GM19023 (cell line): Measurements from ENCODE around the gene EXOC7.
"Not testable (repeated sequence)": the region's sequence is repeated elsewhere in the genome, so short reads cannot be mapped to it uniquely, and the experiment has no call there.

Source experiments
- ATAC-seq: cut with Tn5 transposase; IDR thresholded peaks from one replicate; pipeline ENCODE4 v1.9.1; 2021; ENCODE audit warnings: mild to moderate bottlenecking, moderate library complexity; ENCODE audit not compliant: unreplicated experiment

EXOC7 gene

GRCh38 chr17:76089680-76090516 lies 13.7 kb downstream of the EXOC7 start:
- ATAC-seq: no peak

GRCh38 chr17:76088868-76089576 lies 14.6 kb downstream of the EXOC7 start:
- no peak for ATAC-seq

GRCh38 chr17:76088041-76088867 lies 15.3 kb downstream of the EXOC7 start:
- ATAC-seq: no peak

- ATAC-seq: no peak
These were observed 16.1 kb downstream of the EXOC7 start for GRCh38 chr17:76087531-76087930.

DNA sequence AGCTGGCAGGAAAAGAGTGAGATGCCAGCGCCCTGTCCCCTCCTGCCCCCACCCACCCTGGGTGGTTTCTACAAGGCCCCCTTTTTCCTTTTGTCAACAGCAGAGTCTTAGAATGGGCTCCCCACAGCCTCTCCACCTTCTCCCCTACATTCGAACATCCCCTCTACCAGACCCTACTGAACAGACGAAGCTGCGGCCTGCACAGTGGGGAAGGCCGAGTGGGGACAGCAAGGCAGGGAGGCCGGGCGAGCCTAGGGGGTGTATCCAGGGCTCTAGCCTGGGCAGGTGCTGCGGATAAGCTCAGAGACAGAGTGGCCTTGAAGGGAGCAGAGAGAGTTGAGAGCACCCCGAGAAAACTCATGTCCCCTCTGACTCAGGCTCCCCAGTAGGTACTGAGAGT lies 17.2 kb downstream of the EXOC7 start:
- ATAC-seq: no peak

DNA sequence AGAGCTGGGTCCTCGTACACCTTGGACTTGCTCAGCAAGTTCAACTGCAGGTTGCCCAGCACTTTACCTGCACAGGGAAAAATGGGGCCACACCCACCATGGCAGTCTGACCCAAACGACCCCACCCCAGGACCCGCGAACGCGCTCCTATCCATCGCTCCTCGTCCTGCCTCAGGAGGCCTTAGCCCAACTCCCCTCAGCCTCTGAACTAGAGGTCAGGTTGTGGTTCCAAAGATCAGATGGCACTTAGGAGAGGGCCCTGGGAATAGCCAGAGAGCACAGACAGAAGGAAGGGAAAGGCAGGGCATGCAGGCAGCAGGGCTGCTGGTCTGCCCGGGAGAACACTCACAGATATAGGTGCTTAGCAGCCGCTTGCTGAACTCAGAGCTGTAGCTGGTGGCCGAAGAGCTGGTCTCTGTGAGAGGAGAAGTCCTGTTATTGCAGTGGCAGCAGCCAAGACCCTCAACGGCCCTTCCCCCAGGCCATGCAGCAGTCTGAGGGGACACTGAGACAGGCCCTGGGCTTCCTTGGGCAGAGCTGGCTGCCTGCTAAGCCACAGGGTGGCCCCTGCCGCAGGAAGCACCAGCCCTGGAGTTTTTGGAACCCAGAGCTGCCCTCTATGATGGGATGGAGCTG lies 17.7 kb downstream of the EXOC7 start:
- no peak for ATAC-seq

DNA sequence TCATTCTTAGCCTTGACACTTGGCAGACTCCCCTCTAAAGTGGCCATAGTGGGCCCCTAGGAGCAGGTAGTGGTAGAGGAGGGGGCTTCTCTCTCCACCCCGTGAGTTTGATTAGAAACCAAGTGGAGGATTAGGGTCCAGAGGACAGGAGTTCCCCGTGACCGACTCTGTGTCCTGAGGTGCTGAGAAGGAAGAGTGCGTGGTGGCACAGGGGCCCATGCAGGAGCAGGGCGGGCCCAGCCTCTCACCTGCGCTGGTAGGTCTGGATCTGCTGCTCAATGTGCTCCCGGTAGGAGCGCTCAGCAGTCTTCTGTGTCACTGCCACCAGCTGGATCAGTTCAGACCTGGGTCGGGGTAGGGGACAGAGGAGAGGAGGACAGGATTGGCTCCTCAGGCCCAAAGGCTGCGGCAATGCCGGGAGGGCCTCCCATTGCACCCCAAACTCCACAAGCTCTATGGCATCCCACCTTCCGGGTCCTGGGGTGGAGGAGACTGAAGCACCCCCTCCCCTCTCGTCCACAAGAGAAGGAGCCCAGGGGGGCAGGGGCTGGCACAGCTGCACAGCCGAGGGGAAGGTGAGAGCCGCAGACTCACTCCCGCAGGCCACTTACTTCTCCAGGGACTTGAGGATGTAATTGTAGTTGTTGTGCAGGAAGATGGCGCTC lies 18.4 kb downstream of the EXOC7 start:
- ATAC-seq: no peak

- no peak for ATAC-seq
These were observed 19.9 kb downstream of the EXOC7 start for GRCh38 chr17:76083536-76084182.

DNA sequence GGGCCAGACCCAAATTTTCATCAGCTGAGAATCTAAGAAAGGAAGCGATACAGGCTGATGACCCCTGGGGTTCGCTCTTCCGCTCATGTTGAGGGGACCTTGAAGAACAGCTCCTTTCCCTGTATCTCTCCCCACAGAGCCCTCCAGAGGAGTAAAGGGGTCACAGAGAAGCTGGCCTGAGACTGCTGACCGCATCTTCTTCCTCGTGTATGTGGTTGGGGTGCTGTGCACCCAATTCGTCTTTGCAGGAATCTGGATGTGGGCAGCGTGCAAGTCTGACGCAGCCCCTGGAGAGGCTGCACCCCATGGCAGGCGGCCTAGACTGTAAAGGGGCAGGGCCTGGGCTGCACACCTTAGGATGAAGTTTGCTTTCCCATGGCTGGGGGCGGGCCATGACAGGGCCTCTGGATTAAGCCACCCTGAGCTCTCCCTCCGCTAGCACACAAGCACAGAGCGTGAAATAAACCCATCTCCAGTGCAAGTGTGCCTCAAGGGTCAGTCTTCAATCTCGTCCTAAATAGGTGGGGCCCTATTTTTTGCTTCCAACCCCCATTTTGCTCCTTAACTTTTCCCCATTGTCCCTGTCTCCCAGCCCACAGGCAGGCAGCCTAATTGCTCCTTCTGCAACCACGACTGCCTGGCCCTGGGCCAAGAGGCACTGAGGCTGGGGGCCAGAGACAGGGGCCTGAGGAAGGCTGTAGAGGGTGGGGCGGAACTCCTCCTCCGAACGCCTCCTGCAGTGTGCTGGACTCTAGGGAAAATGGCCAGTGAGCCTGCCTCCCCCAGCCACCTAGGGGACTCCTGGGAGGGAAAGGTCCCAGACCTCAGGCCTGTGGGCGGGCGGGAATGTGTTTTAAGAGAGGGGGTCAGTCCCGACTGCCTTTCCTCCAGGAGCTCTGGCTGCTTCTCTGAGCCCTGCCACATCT lies 21.0 kb downstream of the EXOC7 start:
- ATAC-seq: no peak

DNA sequence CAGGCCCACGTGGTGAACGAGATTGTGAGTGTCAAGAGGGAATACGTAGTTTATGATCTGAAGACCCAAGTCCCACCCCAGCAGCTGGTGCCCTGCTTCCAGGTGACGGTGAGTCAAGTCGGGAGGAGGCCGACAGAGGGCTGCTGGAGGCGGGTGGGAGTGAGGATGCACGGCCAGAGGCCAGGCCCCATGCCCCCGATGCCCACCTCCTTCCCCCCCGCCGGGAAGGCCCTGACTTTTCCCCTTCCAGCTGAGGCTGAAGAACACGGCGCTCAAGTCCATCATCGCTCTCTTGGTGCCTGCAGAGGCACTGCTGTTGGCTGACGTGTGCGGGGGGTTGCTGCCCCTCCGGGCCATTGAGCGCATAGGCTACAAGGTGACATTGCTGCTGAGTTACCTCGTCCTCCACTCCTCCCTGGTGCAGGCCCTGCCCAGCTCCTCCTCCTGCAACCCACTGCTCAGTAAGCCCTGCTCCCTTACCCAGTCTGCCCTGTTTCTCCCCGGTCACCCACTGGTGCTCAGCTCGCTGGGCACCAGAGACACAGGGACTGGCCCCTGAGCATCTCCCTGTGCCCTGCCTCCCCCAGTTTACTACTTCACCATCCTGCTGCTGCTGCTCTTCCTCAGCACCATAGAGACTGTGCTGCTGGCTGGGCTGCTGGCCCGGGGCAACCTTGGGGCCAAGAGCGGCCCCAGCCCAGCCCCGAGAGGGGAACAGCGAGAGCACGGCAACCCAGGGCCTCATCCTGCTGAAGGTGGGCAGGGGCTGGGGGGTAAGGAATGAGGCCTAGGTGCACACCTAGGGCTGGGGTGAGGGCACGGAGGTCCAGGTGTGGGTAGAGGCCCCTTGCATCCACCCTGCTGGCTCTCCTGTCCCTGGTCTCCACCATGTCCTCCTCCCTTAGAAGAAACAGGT lies 22.0 kb downstream of the EXOC7 start:
- ATAC-seq: no peak

DNA sequence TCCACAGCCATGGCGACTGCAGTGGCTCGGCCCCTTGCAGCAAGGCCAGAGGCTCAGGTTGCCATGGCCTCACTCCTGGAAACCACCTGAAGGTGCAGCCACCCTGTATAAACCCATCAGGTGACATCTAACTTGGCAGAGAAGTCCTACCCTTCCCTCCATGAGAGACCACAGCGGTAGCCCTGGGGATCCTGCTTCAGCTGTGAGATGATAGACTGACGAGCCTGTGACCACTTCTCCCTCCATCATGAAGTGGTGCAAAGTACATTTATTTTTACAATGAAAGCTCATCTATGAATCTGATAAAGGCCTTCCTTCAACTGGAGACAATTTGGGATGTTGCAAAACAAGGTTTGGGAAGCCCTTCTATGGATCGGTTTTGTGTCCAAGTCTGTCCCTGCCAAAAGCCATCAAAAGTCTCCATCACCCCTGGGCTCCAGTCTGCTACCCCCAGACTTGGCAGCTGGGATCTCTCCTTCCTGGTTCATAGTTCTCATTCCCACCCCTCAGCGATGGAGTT lies 22.8 kb downstream of the EXOC7 start:
- ATAC-seq: no peak

DNA sequence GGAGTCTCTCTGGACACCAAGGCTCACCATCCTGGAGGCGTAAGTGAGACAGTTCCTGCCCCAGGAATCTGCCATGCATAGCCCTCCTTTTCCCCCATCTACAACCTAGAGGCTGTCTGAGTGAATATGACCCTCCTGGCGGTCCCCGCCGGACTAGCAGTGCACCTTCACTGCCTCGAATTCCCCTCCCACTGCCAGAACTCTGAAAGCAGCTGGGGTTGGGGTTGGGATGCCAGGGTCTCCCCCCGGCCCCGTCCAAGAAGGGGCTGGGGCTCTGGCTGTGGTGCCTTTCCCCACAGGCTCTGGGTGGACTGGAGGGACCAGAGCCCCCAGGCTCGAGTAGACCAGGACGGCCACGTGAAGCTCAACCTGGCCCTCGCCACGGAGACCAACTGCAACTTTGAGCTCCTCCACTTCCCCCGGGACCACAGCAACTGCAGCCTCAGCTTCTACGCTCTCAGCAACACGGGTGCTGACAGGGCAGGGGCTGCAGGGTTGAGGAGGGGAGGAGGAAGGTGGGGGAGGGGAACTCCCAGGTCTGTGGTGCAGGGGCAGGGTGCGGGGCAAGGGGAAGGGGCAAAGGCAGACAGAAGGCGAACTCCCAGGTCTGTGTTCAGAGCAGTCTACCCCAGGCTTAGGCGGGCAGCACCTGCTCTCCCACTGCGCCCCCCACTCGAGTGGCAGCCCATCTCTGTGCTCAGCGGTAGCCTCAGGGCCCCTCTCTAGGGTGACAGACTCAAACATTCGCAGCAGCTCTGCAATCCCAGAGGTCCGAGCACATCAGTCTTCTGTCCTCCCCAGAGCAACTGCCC lies 23.4 kb downstream of the EXOC7 start:
- no peak for ATAC-seq

GRCh38 chr17:76079535-76079955 lies 24.0 kb downstream of the EXOC7 start:
- no peak for ATAC-seq

DNA sequence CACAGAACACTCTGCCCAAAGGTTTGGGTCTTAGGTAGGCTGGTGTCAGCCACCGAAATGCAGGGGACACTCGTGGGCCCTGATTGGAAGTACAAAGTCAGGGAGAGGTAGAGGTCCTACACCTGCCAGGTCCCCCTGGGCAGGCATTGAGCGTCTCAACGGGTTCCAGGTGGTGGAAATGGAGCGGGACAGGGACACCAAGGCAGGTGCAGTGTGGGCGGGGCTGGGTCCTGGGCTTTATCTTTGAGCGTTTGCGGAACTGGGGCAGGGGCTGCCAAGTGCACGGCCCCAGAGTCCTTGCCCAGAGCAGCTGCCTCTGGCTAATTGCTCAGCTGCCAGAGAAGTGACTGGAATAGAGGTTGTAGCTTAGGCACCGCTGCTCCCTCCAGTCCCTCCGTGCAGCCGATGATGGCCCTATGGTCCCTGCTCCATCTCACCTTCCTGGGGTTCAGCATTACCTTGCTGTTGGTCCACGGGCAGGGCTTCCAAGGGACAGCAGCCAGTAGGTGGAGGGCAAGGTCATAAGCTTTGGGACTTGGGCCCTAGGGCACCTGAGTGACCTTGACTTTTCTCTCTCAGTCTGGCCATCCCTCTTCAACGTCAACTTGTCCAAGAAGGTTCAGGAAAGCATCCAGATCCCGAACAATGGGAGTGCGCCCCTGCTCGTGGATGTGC lies 24.6 kb downstream of the EXOC7 start, which contains the start of gene ZACN:
Gene ZACN (plus strand): TSS at position 323 of the 675 bp plus-strand sequence. CDS start 83 bp downstream, at position 406.
- no peak for ATAC-seq

DNA sequence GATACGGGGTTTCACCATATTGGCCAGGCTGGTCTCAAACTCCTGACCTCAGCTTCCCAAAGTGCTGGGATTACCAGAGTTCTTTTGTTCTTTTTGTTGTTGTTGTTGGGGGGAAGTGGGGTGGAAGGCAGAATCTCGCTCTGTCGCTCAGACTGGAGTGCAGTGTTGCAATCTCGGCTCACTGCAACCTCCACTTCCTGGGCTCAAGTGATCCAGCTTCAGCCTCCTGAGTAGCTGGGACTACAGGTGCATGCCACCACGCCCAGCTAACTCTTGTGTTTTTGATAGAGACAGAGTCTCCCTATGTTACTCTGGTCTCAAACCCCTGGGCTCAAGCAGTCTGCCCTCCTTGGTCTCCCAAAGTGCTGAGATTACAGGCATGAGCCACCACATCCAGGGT lies 25.2 kb downstream of the EXOC7 start:
- not testable (repeated sequence) for ATAC-seq

GRCh38 chr17:76077584-76078110 lies 25.9 kb downstream of the EXOC7 start:
- ATAC-seq: no peak
